Uterus (tissue), 2 donors: ENCODE measurements around the gene CCND2.

Experiments
- POLR2A ChIP-seq, 2 donors: fragments of 450-650 bp; IDR thresholded peaks; one replicate each; pipeline ENCODE4 v1.6.1; 2016; ENCODE audit warnings: antibody characterized with exemption in 2 of 2, mild to moderate bottlenecking in 1 of 2, moderate library complexity in 1 of 2
- TF ChIP-seq, protein P1 (sequence below), 4 experiments: fragments of 200-600 bp in 2 of 4; fragments of 450-650 bp in 2 of 4; sonication (generic) in 2 of 4; IDR thresholded peaks; one replicate each; pipeline ENCODE4 v1.5.1; 2016 to 2019; ENCODE audit warnings: antibody characterized with exemption in 4 of 4, mild to moderate bottlenecking in 2 of 4, moderate library complexity in 1 of 4

DNA sequence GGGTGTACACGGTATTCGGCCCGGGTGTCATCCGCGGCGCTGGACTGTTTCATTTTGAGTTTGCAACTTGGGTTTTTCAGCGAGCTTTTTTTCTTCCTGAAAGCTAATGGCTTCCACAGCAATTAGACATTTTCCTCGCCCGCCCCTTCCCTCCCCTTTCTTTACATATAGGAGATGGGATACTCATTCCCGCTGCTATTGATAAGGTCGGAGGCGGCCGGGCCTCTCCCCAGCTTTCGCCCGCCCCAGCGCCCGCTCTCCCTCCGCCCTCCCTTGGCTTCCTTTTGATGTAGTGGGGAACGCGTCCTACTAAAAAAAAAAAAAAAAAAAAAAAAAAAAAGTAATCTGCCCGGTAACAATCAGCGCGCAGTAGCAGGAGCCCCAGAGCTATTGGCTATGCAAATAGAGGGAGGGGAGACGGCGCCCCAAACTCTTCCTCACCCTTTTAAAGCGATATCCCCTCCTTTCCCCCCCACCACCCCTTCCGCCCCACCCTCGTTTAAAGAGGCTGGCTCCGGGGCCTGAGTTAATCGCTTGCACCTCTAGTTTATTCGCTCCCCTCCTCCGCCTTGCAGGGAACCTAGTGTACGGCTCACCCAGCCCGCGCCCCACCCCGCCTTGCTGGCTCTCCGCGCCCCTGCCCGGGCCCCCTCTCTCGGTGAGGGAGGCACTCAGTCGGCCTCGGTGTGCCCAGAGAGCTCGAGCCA is 1.7 kb upstream of the CCND2 start:
- TF ChIP-seq, protein P1, sequence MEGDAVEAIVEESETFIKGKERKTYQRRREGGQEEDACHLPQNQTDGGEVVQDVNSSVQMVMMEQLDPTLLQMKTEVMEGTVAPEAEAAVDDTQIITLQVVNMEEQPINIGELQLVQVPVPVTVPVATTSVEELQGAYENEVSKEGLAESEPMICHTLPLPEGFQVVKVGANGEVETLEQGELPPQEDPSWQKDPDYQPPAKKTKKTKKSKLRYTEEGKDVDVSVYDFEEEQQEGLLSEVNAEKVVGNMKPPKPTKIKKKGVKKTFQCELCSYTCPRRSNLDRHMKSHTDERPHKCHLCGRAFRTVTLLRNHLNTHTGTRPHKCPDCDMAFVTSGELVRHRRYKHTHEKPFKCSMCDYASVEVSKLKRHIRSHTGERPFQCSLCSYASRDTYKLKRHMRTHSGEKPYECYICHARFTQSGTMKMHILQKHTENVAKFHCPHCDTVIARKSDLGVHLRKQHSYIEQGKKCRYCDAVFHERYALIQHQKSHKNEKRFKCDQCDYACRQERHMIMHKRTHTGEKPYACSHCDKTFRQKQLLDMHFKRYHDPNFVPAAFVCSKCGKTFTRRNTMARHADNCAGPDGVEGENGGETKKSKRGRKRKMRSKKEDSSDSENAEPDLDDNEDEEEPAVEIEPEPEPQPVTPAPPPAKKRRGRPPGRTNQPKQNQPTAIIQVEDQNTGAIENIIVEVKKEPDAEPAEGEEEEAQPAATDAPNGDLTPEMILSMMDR (IDR thresholded peaks at IDR 0.05) = no peak
- peak in 1 of 2 donors; percentile 76 for TF ChIP-seq POLR2A (IDR thresholded peaks at IDR 0.05)
